IMR-90 (cell line): ENCODE data around the gene PDC. TPM values are rescaled to one million over a fixed set of nuclear protein-coding genes. Genes with fewer than 3 reads are reported as not detected.

Source experiments
- ATAC-seq: fragments of 200-7000 bp; cut with Tn5 transposase; 2 replicates; pipeline ENCODE4 v1.9.1; 2020; ENCODE audit warnings: low read depth, mild to moderate bottlenecking, moderate library complexity
- BruUV-seq: library from RNA; stranded (reverse); fragments of 400-500 nt; replicated peaks from 2 replicates; lab custom pipeline; 2021; lab: Mats Ljungman, UMichigan
- CTCF ChIA-PET: fragments of 300-600 bp; formaldehyde crosslinking; extraction: SDS; loops from one replicate; lab custom pipeline; 2021; ENCODE audit warnings: antibody characterized with exemption; lab: Yijun Ruan, JAX
- POLR2A ChIA-PET: fragments of 300-600 bp; sonication (Branson Sonifier 250); formaldehyde crosslinking; loops from one replicate; lab custom pipeline; 2022; ENCODE audit warnings: antibody characterized with exemption; ENCODE audit not compliant: unreplicated experiment; lab: Charles Lee
- DNase-seq: peaks from one replicate; pipeline ENCODE4 v3.0.0; 2013
- H2AFZ ChIP-seq: replicated peaks from 2 replicates; pipeline ENCODE3; 2013; ENCODE audit warnings: low read length, mild to moderate bottlenecking; ENCODE audit not compliant: poor library complexity
- H2AK5ac ChIP-seq: 2 replicates; pipeline ENCODE4 v1.6.1; 2013; ENCODE audit warnings: low read depth, low read length, inconsistent platforms
- H2AK9ac ChIP-seq: replicated peaks from 2 replicates; pipeline ENCODE3; 2013; ENCODE audit warnings: mild to moderate bottlenecking, low read depth, low read length, moderate library complexity; ENCODE audit not compliant: poor library complexity
- H2BK120ac ChIP-seq: 2 replicates; pipeline ENCODE4 v1.6.1; 2013; ENCODE audit warnings: low read depth, low read length, inconsistent platforms
- H2BK15ac ChIP-seq: 3 replicates; pipeline ENCODE4 v1.6.1; 2013; ENCODE audit warnings: low read depth, low read length, inconsistent platforms
- H2BK20ac ChIP-seq: 2 replicates; pipeline ENCODE4 v1.6.1; 2013; ENCODE audit warnings: low read depth, mild to moderate bottlenecking, inconsistent platforms, low read length, moderate library complexity
- H2BK5ac ChIP-seq: 2 replicates; pipeline ENCODE4 v1.6.1; 2013; ENCODE audit warnings: mild to moderate bottlenecking, low read depth, low read length, inconsistent platforms; ENCODE audit not compliant: poor library complexity, severe bottlenecking
- H3K14ac ChIP-seq: replicated peaks from 2 replicates; pipeline ENCODE4 v1.6.1; 2013; ENCODE audit warnings: low read depth, low read length, inconsistent platforms
- H3K18ac ChIP-seq: 2 replicates; pipeline ENCODE4 v1.6.1; 2013; ENCODE audit warnings: low read depth, low read length, control low read depth
- H3K23ac ChIP-seq: 2 replicates; pipeline ENCODE4 v1.6.1; 2013; ENCODE audit warnings: low read depth, low read length, inconsistent platforms
- H3K27ac ChIP-seq: 2 replicates; pipeline ENCODE4 v1.5.1; 2013; ENCODE audit warnings: mild to moderate bottlenecking, control low read depth, low read length; ENCODE audit not compliant: insufficient read depth
- H3K27me3 ChIP-seq: 2 replicates; pipeline ENCODE4 v1.6.1; 2013; ENCODE audit warnings: low read length; ENCODE audit not compliant: control insufficient read depth, insufficient read depth
- H3K36me3 ChIP-seq: 2 replicates; pipeline ENCODE4 v1.6.1; 2013; ENCODE audit warnings: low read length, mixed read lengths; ENCODE audit not compliant: control insufficient read depth, insufficient read depth
- H3K4ac ChIP-seq: 2 replicates; pipeline ENCODE4 v1.6.1; 2013; ENCODE audit warnings: low read depth, low read length, inconsistent platforms
- H3K4me1 ChIP-seq: 2 replicates; pipeline ENCODE4 v1.6.1; 2013; ENCODE audit warnings: low read length, mixed read lengths; ENCODE audit not compliant: control insufficient read depth, insufficient read depth
- H3K4me2 ChIP-seq: 2 replicates; pipeline ENCODE4 v1.6.1; 2013; ENCODE audit warnings: low read depth, mild to moderate bottlenecking, control low read depth, low read length, moderate library complexity
- H3K4me3 ChIP-seq: 2 replicates; pipeline ENCODE4 v1.5.1; 2013; ENCODE audit warnings: low read depth, mild to moderate bottlenecking, control low read depth, low read length, moderate library complexity; ENCODE audit not compliant: insufficient read depth
- H3K56ac ChIP-seq: 2 replicates; pipeline ENCODE4 v1.6.1; 2013; ENCODE audit warnings: low read length, inconsistent platforms; ENCODE audit not compliant: insufficient read depth; ENCODE audit errors: extremely low read depth
- H3K79me1 ChIP-seq, 2 experiments: 2 replicates each; pipeline ENCODE4 v1.6.1; 2013; ENCODE audit warnings: low read length in 2 of 2, inconsistent platforms in 1 of 2, low read depth in 1 of 2
- H3K9ac ChIP-seq: 2 replicates; pipeline ENCODE4 v1.6.1; 2013; ENCODE audit warnings: low read depth, low read length, control low read depth
- H3K9me1 ChIP-seq: 2 replicates; pipeline ENCODE4 v1.6.1; 2013; ENCODE audit warnings: low read length, inconsistent platforms; ENCODE audit not compliant: insufficient read depth
- H3K9me3 ChIP-seq: 2 replicates; pipeline ENCODE4 v1.6.1; 2013; ENCODE audit warnings: low read length; ENCODE audit not compliant: control insufficient read depth, insufficient read depth
- H4K20me1 ChIP-seq: 2 replicates; pipeline ENCODE4 v1.6.1; 2013; ENCODE audit warnings: low read length, inconsistent platforms; ENCODE audit not compliant: insufficient read depth
- H4K5ac ChIP-seq: 2 replicates; pipeline ENCODE4 v1.6.1; 2013; ENCODE audit warnings: mild to moderate bottlenecking, low read depth, low read length, control low read depth
- H4K8ac ChIP-seq, 2 experiments: 2 replicates each; pipeline ENCODE4 v1.6.1; 2013; ENCODE audit warnings: low read depth in 2 of 2, low read length in 2 of 2, control low read depth in 1 of 2, inconsistent platforms in 1 of 2
- H4K91ac ChIP-seq: 2 replicates; pipeline ENCODE4 v1.6.1; 2013; ENCODE audit warnings: low read depth, low read length, inconsistent platforms; ENCODE audit not compliant: insufficient read depth
- BHLHE40 ChIP-seq: fragments of 150-350 bp; IDR thresholded peaks from 2 replicates; pipeline ENCODE4 v1.6.1; 2016; ENCODE audit warnings: mild to moderate bottlenecking, low read depth, low read length
- CEBPB ChIP-seq: IDR thresholded peaks from 2 replicates; pipeline ENCODE4 v1.6.1; 2012; ENCODE audit warnings: low read depth, low read length, improper control_type of control experiment
- CHD1 ChIP-seq: IDR thresholded peaks from 2 replicates; pipeline ENCODE4 v1.6.1; 2012; ENCODE audit warnings: low read depth, low read length, improper control_type of control experiment
- CTCF ChIP-seq: conservative IDR thresholded peaks from 2 replicates; pipeline ENCODE4 v1.5.1; 2012; ENCODE audit warnings: mild to moderate bottlenecking, low read depth, low read length, improper control_type of control experiment
- RCOR1 ChIP-seq: IDR thresholded peaks from 2 replicates; pipeline ENCODE4 v1.6.1; 2012; ENCODE audit warnings: mild to moderate bottlenecking, low read length, improper control_type of control experiment; ENCODE audit not compliant: insufficient replicate concordance
- SMC3 ChIP-seq: fragments of 150-350 bp; IDR thresholded peaks from 2 replicates; pipeline ENCODE4 v1.6.1; 2016; ENCODE audit warnings: low read depth, mild to moderate bottlenecking, antibody characterized with exemption, low read length, moderate library complexity
- USF2 ChIP-seq: fragments of 150-350 bp; IDR thresholded peaks from 2 replicates; pipeline ENCODE4 v1.6.1; 2017; ENCODE audit warnings: mild to moderate bottlenecking, antibody characterized with exemption, low read length, low read depth
- dilution Hi-C: fragments of 300-500 bp; cut with HindIII; formaldehyde crosslinking; loops from one replicate; pipeline ENCODE4 v1.14.3; 2018; ENCODE audit warnings: low sequenced_read_pairs; ENCODE audit not compliant: unreplicated experiment
- in situ Hi-C: fragments of 300-500 bp; cut with MboI; formaldehyde crosslinking; loops from 3 replicates; pipeline ENCODE4 v1.14.3; 2019; ENCODE audit warnings: low sequenced_read_pairs, inconsistent platforms, mixed read lengths
- intact Hi-C: fragments of 100-400 bp; cut with micrococcal nuclease; formaldehyde crosslinking; loops from 2 replicates; pipeline ENCODE4 v1.10.0; 2022
- polyA plus RNA-seq, 3 experiments: library from polyadenylated mRNA; depleted of rRNA; stranded (reverse); fragments of >200 nt; gene quantifications; 2 replicates each; pipeline ENCODE4 v1.2.3, GENCODE V29; 2012; ENCODE audit warnings: low replicate concordance in 1 of 3
- total RNA-seq: library from RNA; depleted of rRNA; stranded (reverse); fragments of >200 nt; gene quantifications from 2 replicates; pipeline ENCODE4 v1.2.3, GENCODE V29; 2012

PDC gene
- total and polyA plus RNA-seq, 2 of the 4 experiments (the other 2 are of a cell fraction) = not detected

- Histone ChIP-seq H4K20me1 (no peaks in the 10 kb centered on the region), H4K8ac (no peak overlapping the region), H3K23ac (no peak overlapping the region), H3K14ac (no peak overlapping the region), H3K4me2 (no peak overlapping the region), H3K79me1 (no peaks in the 10 kb centered on the region), H4K91ac (no peak overlapping the region), H3K27me3 (no peaks in the 10 kb centered on the region), H3K56ac (no peak overlapping the region), H2AK5ac (no peak overlapping the region), H3K27ac (no peak overlapping the region), H4K5ac (no peak overlapping the region), H2BK120ac (no peak overlapping the region), H2AK9ac (no peak overlapping the region), H3K18ac (no peak overlapping the region), H3K4me1 (no peaks in the 10 kb centered on the region; the same call in 1 of the 2 replicates), H2AFZ (no peak overlapping the region), H2BK15ac (no peak overlapping the region), H3K9me1 (no peaks in the 10 kb centered on the region), H2BK20ac (no peak overlapping the region), H3K9ac (no peak overlapping the region), H2BK5ac (no peak overlapping the region), H3K4ac (no peak overlapping the region), H3K36me3 (peaks cover 17% of the 10 kb centered on the region), H3K4me3 (no peak overlapping the region), H3K9me3 (no peaks in the 10 kb centered on the region)
- dilution Hi-C loops = no loop called here
- intact Hi-C loops = loop anchor here (1.0 to 5.0 kb wide), 5 partner anchors 79 to 583 kb away; no protein-coding TSS in a partner anchor
- DNase-seq = no peak
- CTCF ChIA-PET = interaction anchor here (0.7 to 1.2 kb wide), 3 partner anchors 10 to 29 kb away, joined by 3 to 4 read pairs (median 3); partner anchors contain the start of gene TPR
- in situ Hi-C loops = loop anchor here (5.0 kb wide), 1 partner anchor 584 kb away; no protein-coding TSS in a partner anchor
- POLR2A ChIA-PET = no interaction called here
- TF ChIP-seq BHLHE40 (no peak), CTCF (no peak), CHD1 (no peak), CEBPB (no peak), RCOR1 (no peak), USF2 (no peak), SMC3 (no peak)
- ATAC-seq = no peak
- BruUV-seq = no TSS peak
Measured at GRCh38 chr1:186403632-186404031, 57.3 kb downstream of the PDC start.
